HG03108 (cell line): ENCODE measurements around the gene RPS19BP1.
"Not testable (repeated sequence)": the region's sequence is repeated elsewhere in the genome, so short reads cannot be mapped to it uniquely, and the experiment has no call there.

Experiments
- ATAC-seq: cut with Tn5 transposase; IDR thresholded peaks from one replicate; pipeline ENCODE4 v1.9.1; 2021; ENCODE audit warnings: moderate library complexity; ENCODE audit not compliant: unreplicated experiment

Gene RPS19BP1

DNA sequence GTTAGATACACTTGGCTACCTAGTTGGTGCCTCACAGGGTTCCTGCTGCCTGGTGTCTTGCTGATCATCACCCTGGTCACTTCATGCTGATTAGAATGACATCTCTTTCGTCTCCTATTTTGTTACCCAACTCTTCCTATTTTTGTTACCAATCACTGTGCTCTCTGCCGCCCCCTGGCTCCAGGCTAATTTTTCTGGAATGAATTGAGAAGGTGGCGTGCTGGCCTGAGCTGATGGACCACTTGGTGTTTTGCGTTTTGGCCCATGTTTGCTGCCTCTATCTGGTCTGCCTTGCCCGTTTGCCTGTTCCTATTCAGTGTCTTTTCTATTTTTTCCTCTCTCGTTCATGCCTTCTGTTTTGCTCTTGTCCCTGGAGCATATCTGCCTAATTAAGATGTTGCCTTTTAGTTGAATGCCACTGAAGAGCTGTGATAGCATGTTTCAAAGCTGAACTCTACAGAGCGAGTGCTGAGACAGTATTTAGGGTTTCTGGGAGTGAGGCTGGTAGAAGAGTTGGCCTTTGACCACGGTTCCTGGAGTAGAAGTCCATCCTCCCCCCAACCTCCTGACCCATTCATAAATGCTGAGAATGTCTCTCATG, 18.1 kb downstream of the RPS19BP1 start:
- ATAC-seq = no peak

DNA sequence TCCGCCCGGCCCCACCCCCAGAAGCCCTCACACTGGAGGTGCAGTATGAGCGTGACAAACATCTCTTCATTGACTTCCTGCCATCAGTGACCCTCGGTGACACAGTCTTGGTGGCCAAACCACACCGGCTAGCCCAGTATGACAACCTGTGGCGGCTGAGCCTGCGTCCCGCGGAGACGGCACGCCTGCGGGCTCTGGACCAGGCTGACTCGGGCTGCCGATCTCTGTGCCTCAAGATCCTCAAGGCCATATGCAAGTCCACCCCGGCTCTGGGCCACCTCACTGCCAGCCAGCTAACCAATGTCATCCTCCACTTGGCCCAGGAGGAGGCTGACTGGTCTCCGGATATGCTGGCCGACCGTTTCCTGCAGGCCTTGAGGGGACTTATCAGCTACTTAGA, 18.8 kb downstream of the RPS19BP1 start:
- ATAC-seq = no peak

- ATAC-seq = no peak
Measured at GRCh38 chr22:39512026-39512425, 20.5 kb downstream of the RPS19BP1 start.

- ATAC-seq = no peak
Measured at GRCh38 chr22:39511226-39511625, 21.3 kb downstream of the RPS19BP1 start.

DNA sequence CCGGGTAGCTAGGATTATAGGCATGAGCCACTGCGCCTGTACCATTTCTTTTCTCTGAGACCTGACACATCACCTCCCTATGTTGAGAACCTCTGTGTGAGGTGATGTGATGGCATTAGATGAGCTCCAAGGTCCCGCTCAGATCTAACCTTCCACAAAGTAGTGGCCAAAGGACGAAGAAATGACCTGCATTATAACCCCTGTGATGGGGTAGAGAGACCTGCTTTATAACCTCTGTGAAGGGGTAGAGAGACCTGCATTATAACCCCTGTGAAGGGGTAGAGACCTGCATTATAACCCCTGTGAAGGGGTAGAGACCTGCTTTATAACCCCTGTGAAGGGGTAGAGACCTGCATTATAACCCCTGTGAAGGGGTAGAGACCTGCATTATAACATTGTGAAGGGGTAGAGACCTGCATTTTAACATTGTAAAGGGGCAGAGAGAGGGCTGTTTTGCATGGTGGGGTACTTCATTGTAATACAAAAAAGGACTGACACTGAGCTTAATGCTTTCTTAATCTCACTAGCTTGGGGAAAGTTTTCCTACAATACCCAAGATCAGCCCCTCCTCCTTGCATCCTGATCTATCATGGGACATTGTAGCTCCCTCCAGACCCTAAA, 21.9 kb downstream of the RPS19BP1 start:
- ATAC-seq = no peak

- ATAC-seq = no peak
Measured at GRCh38 chr22:39508393-39508792, 24.2 kb downstream of the RPS19BP1 start.

DNA sequence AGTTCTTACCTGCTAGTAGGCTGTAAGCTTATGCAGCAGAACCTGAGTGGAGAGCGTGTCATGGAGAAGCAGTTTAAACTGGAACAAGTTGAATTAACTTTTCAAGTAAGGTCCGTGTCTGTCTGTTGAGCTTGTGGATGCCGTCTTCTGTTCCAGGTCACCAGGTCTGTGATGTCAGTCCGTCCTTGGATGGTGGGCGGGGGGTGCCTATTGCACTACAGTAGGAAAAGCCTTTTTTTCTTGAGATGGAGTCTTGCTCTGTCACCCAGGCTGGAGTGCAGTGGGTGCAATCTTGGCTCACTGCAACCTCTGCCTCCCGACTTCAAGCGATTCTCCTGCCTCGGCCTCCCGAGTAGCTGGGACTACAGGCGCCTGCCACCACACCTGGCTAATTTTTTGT, 25.5 kb downstream of the RPS19BP1 start:
- ATAC-seq = not testable (repeated sequence)

DNA sequence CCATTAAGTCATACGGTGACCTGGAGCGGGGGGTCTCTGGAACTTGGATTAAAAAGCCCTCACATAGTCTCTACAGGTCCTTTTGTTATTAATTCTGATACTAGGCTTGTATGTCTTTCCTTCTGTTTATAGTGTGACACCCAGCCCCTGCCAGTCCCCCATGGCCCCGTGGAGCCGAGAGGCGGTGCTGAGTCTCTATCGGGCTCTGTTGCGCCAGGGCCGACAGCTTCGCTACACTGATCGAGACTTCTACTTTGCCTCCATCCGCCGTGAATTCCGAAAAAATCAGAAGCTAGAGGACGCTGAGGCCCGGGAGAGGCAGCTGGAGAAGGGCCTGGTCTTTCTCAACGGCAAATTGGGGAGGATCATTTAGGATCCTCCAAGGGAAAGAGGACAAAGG, 28.5 kb downstream of the RPS19BP1 start:
- ATAC-seq = no peak

- no peak for ATAC-seq
Measured at GRCh38 chr22:39503630-39504029, 28.9 kb downstream of the RPS19BP1 start.

GRCh38 chr22:39502789-39503409, 29.6 kb downstream of the RPS19BP1 start:
- no peak for ATAC-seq

- ATAC-seq = peak; percentile 85
Measured at GRCh38 chr22:39502109-39502788, 30.3 kb downstream of the RPS19BP1 start, which contains the start of gene MIEF1. Gene MIEF1, plus strand, starts transcription at chr22:39502290. Its CDS starts 9,005 bp downstream, at chr22:39511295.

GRCh38 chr22:39501644-39502108, 30.9 kb downstream of the RPS19BP1 start:
- no peak for ATAC-seq

GRCh38 chr22:39500101-39500500, 32.4 kb downstream of the RPS19BP1 start:
- ATAC-seq = no peak

- ATAC-seq = no peak
Measured at GRCh38 chr22:39498802-39499201, 33.7 kb downstream of the RPS19BP1 start.

GRCh38 chr22:39498368-39498767, 34.2 kb downstream of the RPS19BP1 start:
- no peak for ATAC-seq

GRCh38 chr22:39497429-39497828, 35.1 kb downstream of the RPS19BP1 start:
- ATAC-seq = no peak

DNA sequence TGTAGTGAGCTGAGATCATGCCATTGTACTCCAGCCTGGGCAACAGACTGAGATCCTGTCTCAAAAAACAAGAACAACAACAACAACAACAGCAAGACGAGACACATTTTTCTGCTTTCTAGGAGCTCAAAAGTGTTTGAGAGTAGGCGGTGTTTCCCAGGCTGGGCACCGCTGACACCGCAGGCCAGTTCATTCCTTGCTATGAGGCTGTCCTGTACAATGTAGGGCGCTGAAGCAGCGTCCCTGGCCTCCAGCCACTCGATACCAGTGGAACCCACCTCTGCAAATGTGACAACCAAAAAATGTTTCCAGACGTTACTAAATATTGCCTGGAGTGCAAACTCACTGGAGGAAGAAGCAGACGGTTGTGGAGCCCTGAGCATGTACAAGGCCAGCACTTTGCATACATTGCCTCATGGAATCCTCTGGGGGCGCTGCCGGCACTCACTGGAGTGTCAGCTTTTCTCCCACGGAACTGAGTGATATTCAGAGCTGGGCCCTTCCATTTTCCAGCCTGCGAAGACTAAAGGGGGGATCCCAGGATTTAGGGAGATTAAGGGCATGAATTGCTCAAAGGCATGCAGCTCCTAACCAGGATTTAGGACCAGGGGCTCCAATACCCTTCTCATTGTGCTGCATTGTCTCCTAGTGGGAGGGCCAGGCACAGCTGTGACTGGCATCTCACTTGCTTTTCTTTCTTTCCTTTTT, 36.3 kb downstream of the RPS19BP1 start:
- ATAC-seq = no peak

DNA sequence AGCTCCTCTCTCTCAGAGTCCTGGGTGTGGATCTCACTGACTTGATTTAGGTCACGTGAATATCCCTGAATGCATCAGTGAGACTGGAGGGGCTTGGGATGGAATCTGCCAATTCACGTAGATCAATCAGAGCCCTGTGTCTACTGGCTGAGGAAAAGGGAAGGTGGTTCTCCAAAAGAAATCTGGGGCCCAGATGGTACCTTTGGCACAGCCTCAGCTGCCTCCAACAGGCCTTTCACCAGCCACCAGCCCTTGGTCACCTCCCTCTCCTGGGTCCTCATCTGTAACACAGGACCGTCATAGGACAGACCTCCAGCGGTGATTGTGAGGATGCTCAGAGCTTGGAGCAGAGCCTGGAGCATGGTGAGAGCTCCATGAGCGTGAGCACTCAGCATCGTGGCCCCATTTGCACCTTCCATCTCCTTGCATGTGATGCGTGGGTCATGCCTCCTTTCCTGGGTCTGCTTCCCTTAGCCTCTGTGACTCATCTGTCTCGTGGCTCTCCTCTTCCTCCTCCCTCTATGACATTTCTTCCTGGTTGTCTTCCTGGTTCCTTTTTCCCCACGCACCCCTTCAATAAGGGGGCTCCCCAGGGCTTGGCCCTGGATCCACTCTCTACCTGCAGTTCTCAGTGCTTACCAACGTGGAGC, 38.0 kb downstream of the RPS19BP1 start:
- no peak for ATAC-seq

DNA sequence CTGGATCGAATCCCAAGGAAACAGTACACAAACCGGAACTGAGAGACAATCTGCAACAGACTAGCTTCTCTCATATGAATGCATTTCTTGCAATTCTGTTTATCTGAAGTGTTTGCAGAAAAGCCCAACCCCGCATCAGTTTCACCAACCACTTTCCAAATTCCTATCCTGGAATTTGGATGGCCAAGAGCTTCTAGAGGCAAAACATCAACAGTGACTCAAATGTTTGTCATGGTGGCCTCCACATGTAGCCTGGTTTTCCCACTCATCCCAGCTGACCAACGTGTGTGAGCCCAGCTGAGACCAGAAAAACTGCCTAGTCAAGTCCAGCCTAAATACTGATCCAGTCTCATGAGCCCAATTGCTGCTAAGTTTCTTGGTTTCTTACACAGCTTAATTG, 38.8 kb downstream of the RPS19BP1 start:
- ATAC-seq = no peak

GRCh38 chr22:39492186-39492585, 40.4 kb downstream of the RPS19BP1 start:
- ATAC-seq = no peak

DNA sequence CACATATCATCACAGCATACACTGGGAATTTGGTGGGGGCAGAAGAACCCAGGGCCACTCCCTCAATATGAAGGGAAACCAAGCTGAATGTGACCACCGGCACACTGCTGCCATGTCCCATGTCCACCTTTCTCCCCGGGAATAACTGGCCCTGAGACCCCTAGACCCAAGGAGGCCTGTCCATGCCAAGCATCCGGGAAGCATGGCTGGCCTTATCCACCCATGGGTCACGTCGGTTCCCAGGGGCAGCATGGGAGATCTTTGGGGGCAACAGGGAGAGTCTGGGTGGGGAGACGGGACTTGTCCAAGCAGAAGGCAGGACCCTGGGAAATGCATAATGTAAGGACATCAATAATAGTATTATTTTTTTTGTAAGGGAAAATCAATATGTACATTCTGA, 40.9 kb downstream of the RPS19BP1 start:
- no peak for ATAC-seq
